NCI-H1092 (cell line): Measurements from ENCODE around the gene TMEM165.

Experiments used
- DNase-seq: peaks from one replicate; lab custom pipeline; 2025; lab: John Stamatoyannopoulos, UW

Gene TMEM165

DNA sequence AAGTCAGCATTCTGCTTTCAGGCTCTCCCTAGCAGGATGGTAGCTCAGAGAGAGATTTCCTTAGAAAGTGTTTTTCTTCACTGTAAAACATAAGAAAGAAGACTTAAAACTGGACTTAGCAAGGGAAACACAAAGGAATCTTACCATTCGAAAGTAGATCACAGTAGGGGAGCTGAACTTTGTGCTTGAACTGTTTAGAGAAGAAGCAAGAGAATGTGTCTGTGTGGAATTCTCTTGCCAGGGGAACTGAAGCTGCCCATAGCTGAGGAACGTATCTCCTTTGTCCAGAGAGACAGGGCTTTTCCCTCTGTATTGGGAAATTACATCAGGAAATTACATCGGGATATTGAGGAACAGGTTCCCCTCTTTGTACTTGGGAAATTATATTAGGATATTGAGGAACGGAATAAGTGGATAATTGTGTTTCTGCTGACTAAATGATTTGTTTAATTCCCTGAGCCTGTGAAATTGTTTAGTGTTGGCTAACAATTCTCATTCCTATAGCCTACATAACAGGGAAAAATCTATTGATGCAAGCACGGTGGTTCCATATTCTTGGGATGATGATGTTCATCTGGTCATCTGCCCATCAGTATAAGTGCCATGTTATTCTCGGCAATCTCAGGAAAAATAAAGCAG, 28.6 kb upstream of the TMEM165 start:
- DNase-seq = no peak

DNA sequence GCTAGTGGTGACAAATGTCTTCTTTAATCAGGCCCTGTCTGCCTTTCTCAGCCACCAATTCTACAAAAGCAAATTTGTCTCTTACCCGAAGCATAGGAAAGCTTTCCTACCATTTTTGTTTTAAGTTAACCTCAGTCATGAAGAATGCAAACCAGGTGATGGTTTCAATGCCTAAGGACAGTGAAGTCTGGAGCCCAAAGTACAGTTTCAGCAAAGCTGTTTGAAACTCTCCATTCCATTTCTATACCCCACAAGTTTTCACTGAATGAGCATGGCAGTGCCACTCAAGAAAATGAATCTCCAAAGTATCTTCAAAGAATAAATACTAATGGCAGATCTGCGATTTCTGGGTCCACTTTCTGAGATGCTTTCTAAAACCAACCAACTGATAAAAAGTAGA, 25.8 kb upstream of the TMEM165 start:
- no peak for DNase-seq

DNA sequence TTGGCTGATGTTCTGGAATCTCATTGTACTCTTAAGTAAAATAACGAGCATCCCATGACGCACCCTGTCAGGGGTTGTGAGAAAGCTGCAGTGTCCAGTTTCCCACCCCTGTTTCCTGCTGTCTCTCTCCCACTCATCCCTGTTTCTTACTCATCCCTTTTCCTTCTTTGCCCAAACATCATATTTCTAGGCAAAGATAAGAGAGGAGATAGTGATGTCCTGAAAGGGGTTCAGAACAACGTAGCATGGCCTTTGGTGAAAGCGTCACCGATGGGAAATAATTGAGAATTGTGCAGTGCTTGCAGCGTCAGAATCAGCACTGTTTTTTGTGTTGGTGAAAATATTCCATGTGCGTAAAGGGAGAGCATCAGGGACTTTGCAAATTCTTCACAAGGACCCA, 23.5 kb upstream of the TMEM165 start:
- DNase-seq = no peak

DNA sequence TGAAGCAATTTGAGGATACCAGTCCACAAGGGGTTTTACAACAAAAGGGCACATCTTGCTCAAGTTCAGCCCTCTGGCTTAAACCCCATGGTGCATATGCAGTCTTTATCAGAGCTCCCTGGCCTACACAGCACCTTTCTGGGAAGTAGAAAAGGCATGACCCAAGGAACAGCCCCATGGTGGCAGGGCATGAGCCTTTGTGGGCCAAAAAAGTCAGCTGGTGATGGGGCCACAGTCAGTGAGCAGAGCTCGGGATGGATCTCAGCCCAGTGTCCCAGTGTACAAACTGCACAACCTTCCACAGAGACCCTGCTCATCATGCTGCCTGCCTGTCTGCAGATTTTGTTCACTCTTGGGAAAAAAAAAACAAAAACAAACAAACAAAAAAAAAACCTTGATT, 22.3 kb upstream of the TMEM165 start:
- no peak for DNase-seq

DNA sequence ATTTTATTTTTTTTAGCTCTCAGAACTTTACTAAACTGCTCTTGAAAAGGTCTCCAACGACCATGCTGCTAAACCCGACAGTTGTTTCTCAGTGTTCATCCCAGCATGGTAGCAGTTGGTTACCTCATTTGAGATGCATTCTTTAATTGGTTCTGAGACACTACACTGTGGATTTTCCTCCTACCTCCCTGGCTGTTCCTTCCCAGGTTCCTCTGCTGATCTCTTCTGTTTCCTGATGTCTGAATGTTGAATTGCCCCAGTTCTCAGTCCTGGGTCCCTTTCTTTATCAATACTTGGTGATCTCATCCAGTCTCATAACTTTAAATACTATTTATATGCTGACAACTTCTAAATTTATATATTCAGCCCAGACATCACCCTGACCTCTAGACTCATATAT, 19.1 kb upstream of the TMEM165 start:
- no peak for DNase-seq

DNA sequence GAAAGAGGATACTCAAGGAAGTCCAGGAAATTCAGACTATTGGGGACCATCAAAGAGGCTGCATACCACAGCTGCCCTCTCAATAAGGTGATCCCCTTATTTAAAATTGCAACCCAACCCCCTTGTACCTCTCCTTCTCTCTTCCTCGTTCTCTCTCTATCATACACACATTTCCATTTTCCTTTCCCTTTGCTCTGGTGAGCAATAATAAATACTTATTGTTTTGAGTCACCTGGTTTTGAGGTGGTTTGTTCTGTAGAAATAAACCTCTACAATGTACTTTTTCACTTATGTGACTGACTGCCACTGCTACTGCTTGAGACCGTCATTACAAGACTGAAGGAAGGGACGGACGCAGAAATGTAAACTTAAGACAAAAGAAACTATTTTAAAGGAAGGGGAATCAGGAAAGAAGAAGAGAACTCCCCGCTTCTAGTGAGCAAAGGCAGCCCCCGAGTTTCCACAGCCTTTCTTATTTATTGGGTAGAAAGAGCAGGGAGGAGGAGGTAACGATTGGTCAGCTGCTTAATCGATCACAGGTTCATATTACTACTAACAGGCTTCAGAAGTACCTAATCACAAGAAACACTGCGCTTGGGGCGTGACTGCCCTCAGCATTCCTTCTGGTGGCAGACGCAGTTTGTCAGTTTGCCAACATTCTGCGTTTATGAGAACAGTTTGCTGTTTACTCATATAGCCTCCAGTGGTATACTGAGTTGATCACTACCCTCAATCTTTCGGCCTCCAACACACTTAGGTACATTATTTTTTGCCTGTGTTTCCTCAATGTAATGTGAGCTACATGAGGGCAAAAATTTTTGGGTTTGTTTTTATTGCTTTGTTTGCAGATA, 16.9 kb upstream of the TMEM165 start:
- DNase-seq = no peak

DNA sequence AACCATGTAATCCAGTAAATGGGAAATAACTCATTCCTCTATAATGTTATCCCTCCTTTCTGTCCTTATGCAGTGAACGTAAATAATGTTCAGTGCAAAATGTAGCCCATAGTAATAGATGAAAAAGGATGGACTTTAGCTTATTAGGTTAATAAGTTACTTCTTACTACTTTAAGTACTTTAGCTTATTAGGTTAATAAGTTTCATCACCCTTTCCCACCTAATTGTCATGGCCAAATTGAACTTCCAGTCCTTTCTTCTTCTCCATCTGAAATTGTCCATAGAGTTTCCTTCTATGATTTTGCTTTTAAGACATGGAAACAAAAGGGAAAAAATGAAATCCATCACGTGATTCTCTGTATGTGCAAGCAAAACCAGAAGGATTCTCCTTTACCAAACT, 15.2 kb upstream of the TMEM165 start:
- no peak for DNase-seq

DNA sequence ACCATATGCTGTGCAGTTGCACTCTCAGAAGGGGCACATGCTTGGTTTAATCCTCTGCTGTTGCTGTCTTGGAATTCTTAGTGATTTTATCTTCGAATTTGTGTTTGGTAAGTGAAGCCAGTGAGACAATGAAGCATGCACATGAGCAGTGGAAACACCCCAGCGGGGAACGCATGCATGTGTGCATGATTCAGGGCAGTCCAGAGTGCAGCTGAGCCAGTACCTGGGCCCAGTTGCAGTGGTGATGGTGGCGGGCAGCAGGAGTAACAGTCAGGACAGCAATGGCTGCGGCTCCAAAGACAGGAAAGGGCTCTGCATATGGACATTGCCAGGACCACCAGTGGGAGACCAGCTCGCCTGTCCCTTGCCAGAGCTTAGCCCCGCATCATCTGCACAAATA, 14.3 kb upstream of the TMEM165 start:
- DNase-seq = no peak

DNA sequence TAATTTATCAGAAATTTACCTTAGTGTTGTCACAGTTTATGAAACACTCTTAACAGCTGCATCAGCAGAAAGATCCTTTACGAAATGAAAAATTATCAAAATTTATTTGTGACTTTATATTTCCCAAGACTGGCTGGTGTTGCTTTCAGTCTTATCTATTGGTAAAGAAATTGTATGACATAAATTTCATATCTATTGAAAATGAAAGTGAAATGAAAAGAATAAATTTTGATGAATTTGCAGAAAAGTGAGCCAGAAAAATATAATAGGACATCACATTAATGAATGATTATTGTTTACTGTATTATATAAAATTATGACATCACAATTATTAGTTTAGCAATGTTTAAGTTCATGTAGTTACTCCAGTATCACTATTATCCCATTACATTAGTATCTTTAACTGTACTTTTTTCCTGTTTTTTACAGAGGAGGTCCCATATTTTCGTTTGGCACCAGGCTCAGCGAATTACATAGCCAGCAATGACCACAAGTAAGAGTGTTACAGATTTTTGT, 13.2 kb upstream of the TMEM165 start:
- DNase-seq = no peak

DNA sequence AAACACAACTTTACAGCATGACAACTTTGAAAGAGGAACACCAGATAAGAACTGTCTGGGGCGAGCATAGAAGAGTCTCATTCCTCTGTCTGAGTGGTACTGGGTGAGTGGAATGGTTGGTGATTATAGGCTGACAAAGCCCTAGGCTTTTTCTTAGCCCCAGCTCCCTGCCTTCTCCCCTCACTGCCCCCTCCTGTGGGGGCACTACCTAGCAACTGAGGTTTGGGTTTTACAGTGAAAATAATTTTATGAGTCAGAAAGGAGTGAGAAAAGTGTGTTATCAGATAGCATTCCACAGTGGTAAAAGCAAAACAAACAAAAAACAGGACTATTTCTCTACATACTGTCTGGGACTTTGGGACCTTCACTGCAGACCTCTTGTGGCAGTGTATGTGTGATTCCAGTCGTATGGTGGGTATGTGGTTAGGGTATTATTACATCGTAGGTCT, 10.5 kb upstream of the TMEM165 start:
- DNase-seq = no peak

DNA sequence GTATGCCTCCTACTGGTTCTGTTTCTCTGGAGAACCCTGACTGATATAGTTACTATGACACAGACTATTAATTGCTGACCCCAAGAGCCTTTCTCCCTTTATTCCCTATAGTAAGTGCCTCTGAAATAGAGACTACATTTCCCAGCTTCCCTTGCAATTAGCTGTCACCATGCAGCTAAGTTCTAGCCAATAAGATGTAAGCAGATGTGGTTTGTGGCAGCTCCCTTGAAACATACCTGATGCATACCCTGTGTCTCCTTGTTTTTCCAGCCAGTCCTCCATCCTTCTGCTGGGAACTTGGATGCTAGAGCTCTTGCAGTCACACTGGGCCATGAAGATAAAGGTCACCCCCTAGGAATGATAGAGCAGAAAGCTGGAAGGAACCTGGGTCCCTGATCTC, 9.7 kb upstream of the TMEM165 start:
- DNase-seq = no peak

DNA sequence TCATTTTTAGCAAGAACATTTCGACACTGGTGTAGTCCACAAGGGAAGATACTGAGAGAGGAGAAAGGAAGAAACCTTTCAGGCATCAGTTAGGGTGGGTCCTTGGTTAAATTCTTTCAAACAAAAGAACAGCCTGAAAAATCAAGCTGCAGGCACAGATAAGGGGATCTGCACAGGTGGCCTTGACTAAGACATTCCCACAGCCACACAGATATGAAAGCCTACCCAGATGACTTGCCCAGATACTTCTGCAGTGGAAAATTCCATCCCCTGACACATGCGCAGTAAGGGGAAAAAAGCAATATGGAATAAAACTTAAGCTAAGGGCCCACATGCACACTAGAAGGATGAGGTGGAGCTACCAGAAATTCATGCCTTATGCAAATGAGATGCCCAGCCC, 8.9 kb upstream of the TMEM165 start:
- DNase-seq = no peak

DNA sequence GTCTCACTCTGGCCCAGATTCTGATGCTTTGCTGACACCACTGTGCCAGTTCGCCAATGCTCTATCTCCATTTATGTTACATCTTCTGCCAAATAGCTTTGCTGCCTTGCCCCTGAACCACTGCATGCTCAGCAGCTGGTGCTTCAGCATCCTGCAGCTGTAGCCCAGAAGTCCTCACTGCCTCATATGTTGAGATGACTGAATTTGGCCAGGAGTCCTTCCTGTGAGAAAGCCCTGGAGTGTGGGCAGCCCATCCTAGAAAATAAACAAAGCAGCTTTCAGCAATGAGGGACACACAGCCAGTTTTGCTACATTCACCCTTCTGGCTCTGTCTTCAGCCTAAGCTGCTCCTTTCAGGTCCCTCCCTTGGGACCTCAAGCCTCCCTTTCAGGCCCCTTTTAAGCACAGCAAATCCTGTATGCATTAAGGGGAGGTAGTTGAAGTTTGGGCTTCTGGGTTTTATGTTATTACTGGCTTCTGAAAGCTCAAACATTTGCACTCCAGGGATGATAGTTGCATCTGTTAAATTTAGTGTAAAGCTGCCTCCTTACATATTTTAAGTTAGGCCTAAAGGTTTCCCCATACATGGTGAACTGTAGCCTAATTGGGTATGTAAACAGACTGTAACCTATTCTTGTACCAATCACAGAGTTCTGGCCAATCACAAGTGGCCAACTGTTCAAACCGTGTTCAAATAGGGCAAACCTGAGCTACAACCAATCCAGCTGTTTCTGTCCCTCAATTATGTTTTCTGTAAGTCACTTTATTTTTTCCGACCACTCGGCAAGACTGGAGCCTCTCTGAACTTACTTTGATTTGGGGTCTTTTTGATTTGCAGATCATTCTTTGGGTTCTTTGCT, 2.1 kb upstream of the TMEM165 start:
- no peak for DNase-seq

DNA sequence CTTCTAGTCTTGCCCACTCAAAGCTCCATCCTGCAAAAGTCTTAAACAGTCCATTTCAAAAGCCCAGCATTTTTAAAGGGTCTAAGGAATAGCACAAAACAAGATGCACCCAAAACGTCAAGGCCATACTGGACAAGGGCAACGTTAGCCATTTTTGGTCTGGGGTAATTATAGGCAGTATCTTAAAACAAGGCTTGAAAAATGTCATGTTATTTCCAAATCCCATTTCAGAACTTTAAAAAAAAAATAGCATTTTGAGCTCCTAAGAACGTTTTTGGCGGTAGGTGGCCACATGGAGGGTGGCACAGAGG, 584 bp upstream of the TMEM165 start:
- no peak for DNase-seq

DNA sequence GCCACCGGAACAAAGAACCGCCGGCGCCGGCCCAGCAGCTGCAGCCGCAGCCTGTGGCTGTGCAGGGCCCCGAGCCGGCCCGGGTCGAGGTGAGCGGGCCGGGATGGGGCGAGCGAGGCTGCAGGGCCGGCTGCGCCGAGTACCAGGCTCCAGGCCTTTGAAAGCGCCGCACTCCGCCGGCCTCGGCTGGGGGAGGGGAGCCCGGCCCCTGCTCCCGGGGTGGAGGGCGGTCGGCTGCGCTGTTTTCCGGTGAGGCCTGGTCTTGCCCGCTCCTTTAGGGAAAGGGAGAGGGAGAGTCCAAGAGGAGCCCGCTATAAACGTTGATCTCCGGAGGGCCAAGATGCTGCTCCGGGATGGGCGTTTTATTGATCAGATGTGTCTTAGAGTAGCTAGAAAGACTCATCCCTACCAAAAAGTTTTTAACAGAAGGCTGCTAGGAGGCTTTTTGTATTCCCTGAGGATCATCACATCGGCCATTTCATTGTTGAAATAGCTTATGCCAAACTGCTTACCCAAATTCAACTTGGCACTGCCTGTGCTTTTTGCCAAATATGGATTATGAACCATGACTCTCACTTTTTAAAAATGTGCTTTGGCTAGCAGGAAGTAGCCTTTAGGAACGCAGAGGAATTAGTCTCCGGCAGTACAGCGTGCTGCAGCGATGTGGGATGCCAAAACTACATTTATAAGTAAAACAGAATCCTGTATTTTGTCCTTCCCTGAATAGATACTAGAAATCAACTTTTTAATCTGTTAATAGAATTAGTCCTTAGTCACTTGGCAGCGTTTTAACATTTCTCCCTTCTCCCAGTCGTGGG, 760 bp downstream of the TMEM165 start:
- DNase-seq = peak; percentile 14

DNA sequence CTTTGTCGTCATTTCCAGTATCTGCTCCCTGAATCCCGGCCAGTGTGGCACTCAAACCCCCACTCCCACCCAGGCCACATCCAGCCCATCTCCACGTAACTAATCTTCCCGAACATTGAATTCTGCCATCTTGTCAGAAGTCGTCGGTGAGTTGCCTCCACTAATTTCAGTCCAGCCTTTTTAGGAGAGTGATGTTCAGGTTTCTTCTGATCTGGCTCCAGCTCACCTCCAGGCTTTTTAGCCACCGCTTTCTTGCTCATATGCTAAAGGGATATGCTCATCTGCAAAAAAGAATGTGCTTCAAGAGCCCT, 1.3 kb downstream of the TMEM165 start:
- DNase-seq = no peak

DNA sequence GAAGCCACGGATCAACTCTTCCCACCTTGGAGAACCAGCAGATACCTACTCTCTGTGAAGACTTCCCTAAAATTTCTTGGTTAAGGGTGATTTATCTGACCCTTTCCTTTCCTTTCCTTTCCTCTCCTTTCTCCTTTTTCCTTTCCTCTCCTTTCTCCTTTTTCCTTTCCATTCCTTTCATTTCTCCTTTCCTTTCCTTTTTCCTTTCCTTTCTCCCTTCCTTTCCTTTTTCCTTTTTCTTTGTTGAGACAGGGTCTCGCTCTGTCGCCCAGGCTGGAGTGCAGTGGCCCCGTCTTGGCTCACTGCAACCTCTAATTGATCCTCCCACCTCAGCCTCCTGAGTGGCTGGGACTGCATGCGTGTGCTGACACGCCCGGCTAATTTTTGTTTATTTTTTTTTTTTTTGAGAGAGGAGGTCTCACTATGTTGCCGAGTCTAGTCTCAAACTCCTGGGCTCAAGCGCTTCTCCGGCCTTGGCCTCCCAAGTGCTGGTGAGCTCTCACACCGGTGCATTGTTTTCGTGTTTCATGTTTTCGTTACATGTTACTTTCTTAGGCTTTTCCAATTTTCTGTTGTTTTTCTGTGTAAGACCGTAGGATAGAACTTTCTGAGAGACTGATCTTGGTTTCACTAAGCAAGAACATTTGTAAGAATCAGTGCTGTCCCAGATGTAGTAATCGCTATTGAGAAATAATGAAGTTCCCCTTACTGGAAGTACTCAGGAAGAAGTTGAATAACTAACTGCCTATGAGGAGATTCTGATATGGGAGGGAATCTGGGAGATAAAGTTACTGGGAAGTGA, 2.0 kb downstream of the TMEM165 start:
- no peak for DNase-seq

DNA sequence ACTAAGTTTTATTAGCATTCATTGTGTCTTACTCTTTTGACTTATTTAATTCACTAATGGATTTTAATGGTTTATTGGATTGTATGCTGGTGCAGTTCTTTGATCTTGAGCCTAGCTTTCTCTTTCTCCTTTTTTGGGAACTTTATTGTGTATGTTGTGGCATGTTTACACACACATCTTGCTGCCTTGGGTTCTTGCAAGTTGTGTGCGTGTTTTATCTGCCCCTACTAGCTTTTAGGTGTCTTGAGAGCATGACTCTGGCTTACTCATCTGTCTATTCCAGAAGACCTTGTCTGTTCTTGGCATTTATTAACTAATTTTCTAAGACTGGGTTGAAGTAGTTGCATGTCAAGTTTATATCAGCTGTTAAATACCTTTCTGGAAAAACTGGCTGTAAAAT, 2.7 kb downstream of the TMEM165 start:
- DNase-seq = no peak

DNA sequence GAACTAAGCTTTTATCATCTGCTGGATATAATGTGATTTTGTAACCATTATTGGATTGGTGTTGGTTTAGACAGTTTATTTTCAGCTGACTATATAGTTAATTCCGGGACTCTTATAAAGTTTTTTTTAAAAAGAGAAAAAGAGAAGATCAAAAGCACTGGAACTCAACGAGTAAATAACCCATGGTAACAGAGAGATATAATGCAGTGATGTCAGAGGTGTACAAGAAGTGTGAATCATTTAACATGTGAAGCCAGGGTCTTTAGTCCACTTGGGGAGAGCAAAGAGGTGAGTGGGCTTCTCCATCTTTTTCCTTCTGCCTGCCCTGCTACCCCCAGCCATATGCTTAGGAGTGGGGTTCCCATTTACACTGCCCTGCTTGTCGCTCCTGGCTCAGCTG, 3.2 kb downstream of the TMEM165 start:
- DNase-seq = no peak

DNA sequence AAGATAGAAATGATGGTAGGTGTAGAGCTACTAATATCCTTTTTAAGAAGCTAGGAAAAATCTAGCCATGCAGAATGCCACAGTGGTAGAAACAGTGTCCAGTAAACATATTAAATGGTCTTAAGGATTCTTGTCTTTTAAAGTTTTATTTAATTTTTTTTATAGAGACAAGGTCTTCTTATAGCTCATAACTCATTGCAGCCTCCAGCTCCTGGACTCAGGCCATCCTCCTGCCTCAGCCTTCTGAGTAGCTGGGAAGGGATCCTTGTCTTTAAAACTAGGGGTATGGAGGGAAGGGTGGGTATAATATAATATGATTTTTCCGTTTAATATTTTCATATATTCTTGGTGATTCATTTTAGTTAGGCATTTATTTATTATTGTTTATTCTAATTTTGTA, 3.8 kb downstream of the TMEM165 start:
- no peak for DNase-seq

DNA sequence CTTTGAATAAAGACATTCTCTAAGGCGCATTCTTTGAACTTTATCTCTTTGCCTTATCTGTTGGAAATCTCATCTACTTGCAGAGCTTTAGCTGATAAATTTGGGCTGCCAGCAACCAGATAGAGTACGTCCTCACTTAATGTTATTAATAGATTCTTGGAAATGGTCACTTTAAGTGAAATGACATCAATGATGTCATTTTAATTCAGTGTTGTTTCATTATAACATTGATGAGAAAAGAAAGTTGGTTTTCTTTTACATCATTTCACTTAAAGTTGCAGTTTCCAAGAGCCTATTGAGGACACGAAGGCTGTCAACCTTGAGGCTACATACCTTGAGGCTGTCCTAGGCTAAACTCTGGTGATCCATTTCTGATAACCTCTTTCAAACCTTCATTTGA, 9.3 kb downstream of the TMEM165 start:
- DNase-seq = no peak
